GM23338 (cell line): ENCODE measurements around the gene UBE2E2. TPM values are rescaled to one million over a fixed set of nuclear protein-coding genes. Genes with fewer than 3 reads are reported as not detected.

Experiments
- ATAC-seq: fragments of 200-7000 bp; cut with Tn5 transposase; 3 replicates; pipeline ENCODE4 v1.9.1; 2020
- DNase-seq: peaks from one replicate; pipeline ENCODE4 v3.0.0-alpha.2; 2015; ENCODE audit warnings: low spot score
- H2AFZ ChIP-seq: fragments of 200-600 bp; sonication (generic); 2 replicates; pipeline ENCODE4 v1.8.0; 2016; ENCODE audit warnings: antibody characterized with exemption, mild to moderate bottlenecking, moderate library complexity
- H3F3A ChIP-seq: fragments of 200-600 bp; sonication (generic); replicated peaks from 2 replicates; pipeline ENCODE4 v1.8.0; 2017; ENCODE audit warnings: antibody characterized with exemption, mixed run types, low read depth
- H3K27ac ChIP-seq: fragments of 200-600 bp; sonication (generic); 2 replicates; pipeline ENCODE4 v1.6.1; 2016; ENCODE audit warnings: low read depth
- H3K27me3 ChIP-seq: fragments of 200-600 bp; sonication (generic); 2 replicates; pipeline ENCODE4 v1.8.0; 2016; ENCODE audit warnings: mild to moderate bottlenecking, mixed run types, moderate library complexity; ENCODE audit not compliant: insufficient read depth
- H3K36me3 ChIP-seq: fragments of 200-600 bp; sonication (generic); 2 replicates; pipeline ENCODE4 v1.8.0; 2016; ENCODE audit warnings: mild to moderate bottlenecking; ENCODE audit not compliant: insufficient read depth
- H3K4me1 ChIP-seq: fragments of 200-600 bp; sonication (generic); 2 replicates; pipeline ENCODE4 v1.8.0; 2016; ENCODE audit warnings: mild to moderate bottlenecking, moderate library complexity; ENCODE audit not compliant: insufficient read depth
- H3K4me2 ChIP-seq: fragments of 200-600 bp; sonication (generic); 2 replicates; pipeline ENCODE4 v1.7.1; 2017; ENCODE audit warnings: mixed run types
- H3K4me3 ChIP-seq: fragments of 200-600 bp; sonication (generic); 2 replicates; pipeline ENCODE4 v1.6.1; 2016; ENCODE audit warnings: mixed run types
- H3K79me2 ChIP-seq: fragments of 200-600 bp; sonication (generic); replicated peaks from 2 replicates; pipeline ENCODE4 v1.8.0; 2017; ENCODE audit warnings: mild to moderate bottlenecking; ENCODE audit not compliant: insufficient read depth
- H3K9me2 ChIP-seq: fragments of 200-600 bp; sonication (generic); 2 replicates; pipeline ENCODE4 v1.8.0; 2017; ENCODE audit not compliant: insufficient read depth
- H4K20me1 ChIP-seq: fragments of 200-600 bp; sonication (generic); replicated peaks from 2 replicates; pipeline ENCODE4 v1.8.0; 2017; ENCODE audit warnings: mild to moderate bottlenecking; ENCODE audit not compliant: insufficient read depth
- H3K27ac Mint-ChIP-seq: 2 replicates; pipeline ENCODE4 v1.8.0; 2020; ENCODE audit warnings: inconsistent platforms, mild to moderate bottlenecking, moderate library complexity, mixed read lengths
- H3K27me3 Mint-ChIP-seq: 3 replicates; pipeline ENCODE4 v1.8.0; 2022; ENCODE audit warnings: low read depth, mild to moderate bottlenecking, moderate library complexity, mixed read lengths, inconsistent platforms; ENCODE audit not compliant: insufficient read depth, poor library complexity
- H3K36me3 Mint-ChIP-seq: 3 replicates; pipeline ENCODE4 v1.8.0; 2021; ENCODE audit warnings: low read depth, mild to moderate bottlenecking, inconsistent platforms, moderate library complexity, mixed read lengths
- H3K4me1 Mint-ChIP-seq: 3 replicates; pipeline ENCODE4 v1.8.0; 2020; ENCODE audit warnings: mild to moderate bottlenecking, inconsistent platforms, mixed read lengths
- H3K4me3 Mint-ChIP-seq: 3 replicates; pipeline ENCODE4 v1.8.0; 2021; ENCODE audit warnings: moderate library complexity, mild to moderate bottlenecking, inconsistent platforms, mixed read lengths
- H3K9me3 Mint-ChIP-seq: 3 replicates; pipeline ENCODE4 v1.8.0; 2020; ENCODE audit warnings: moderate library complexity, mild to moderate bottlenecking, inconsistent platforms, mixed read lengths
- CREB1 ChIP-seq: fragments of 250-450 bp; sonication (Bioruptor Pico); IDR thresholded peaks from 2 replicates; pipeline ENCODE4 v1.5.0; 2020; ENCODE audit warnings: low read depth, mild to moderate bottlenecking, moderate library complexity
- EZH2 ChIP-seq: fragments of 200-600 bp; sonication (generic); IDR thresholded peaks from one replicate; pipeline ENCODE4 v1.8.0; 2017; ENCODE audit warnings: antibody characterized with exemption, mild to moderate bottlenecking, low read depth; ENCODE audit not compliant: unreplicated experiment
- JUNB ChIP-seq: IDR thresholded peaks from one replicate; pipeline ENCODE4 v1.6.1; 2016; ENCODE audit warnings: antibody characterized with exemption; ENCODE audit not compliant: unreplicated experiment
- POLR2AphosphoS5 ChIP-seq: IDR thresholded peaks from 2 replicates; pipeline ENCODE4 v1.6.1; 2016; ENCODE audit warnings: antibody characterized with exemption, low read depth
- ZNF114 ChIP-seq: fragments of 250-450 bp; sonication (Bioruptor Pico); IDR thresholded peaks from 2 replicates; pipeline ENCODE4 v1.5.0; 2020; ENCODE audit warnings: mild to moderate bottlenecking, moderate library complexity
- polyA plus RNA-seq: library from polyadenylated mRNA; unstranded; fragments of >200 nt; fragmentation: Nextera tagmentation; extraction: Ambion mirVana; gene quantifications from 2 replicates; pipeline ENCODE4 v1.2.1, GENCODE V29; 2016
- total RNA-seq: library from RNA; depleted of rRNA; stranded (reverse); fragments of >200 nt; shearing (Covaris generic); gene quantifications from 2 replicates; pipeline ENCODE4 v1.2.3, GENCODE V29; 2014
- TF ChIP-seq, protein P1 (sequence below): fragments of 250-450 bp; sonication (Bioruptor Pico); IDR thresholded peaks from 2 replicates; pipeline ENCODE4 v1.5.0; 2020; ENCODE audit warnings: mild to moderate bottlenecking, moderate library complexity
- TF ChIP-seq, protein P2 (sequence below): IDR thresholded peaks from one replicate; pipeline ENCODE4 v1.6.1; 2018; ENCODE audit warnings: antibody characterized with exemption; ENCODE audit not compliant: unreplicated experiment
- TF ChIP-seq, protein P3 (sequence below), 2 experiments: fragments of 200-600 bp in 1 of 2; sonication (generic) in 1 of 2; conservative IDR thresholded peaks; 2 replicates each; pipeline versions ENCODE4 v1.5.1 to v1.6.1; 2016 to 2017; ENCODE audit warnings: antibody characterized with exemption in 2 of 2, low read depth in 2 of 2, mild to moderate bottlenecking in 2 of 2, moderate library complexity in 1 of 2

The UBE2E2 gene
- total and polyA plus RNA-seq, 2 experiments from 2014 or later: 86.9 to 169 TPM

DNA sequence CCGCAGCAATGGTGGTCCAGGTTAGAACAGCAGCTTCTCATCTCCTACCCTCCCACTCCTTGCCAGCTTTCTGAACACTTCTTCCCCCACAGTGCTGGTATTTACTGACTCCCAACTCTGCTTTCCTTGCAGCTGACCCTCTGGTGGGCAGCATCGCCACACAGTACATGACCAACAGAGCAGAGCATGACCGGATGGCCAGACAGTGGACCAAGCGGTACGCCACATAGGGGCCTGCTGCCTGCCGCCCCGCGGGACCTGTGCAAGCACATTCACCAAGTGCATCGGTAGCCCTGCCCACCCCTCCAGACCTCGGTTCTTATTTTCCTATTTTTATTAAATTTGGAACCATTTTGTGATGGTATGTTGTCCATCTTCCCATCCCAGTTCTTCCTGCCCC is 386.5 kb downstream of the UBE2E2 start:
- no peak overlapping the region for H3K4me3 Mint-ChIP-seq
- no peak for DNase-seq
- H3K9me3 Mint-ChIP-seq: no peaks in the 10 kb centered on the region
- Histone ChIP-seq H3K4me2 (no peak overlapping the region), H3K27me3 (no peaks in the 10 kb centered on the region), H4K20me1 (no peaks in the 10 kb centered on the region), H3K36me3 (no peaks in the 10 kb centered on the region), H2AFZ (no peak overlapping the region), H3F3A (no peaks in the 10 kb centered on the region), H3K27ac (no peak overlapping the region), H3K9me2 (peaks cover 7% of the 10 kb centered on the region; the same call in 1 of the 2 replicates), H3K4me3 (no peak overlapping the region), H3K4me1 (0 out of 2 replicates have a peak, but pooled peaks cover 5% of the 10 kb centered on the region), H3K79me2 (no peaks in the 10 kb centered on the region)
- peaks cover 3% of the 10 kb centered on the region; the same call in 2 of the 3 replicates for H3K4me1 Mint-ChIP-seq
- ATAC-seq: peak; percentile 39; the same call in 2 of the 3 replicates
- no peak overlapping the region for H3K27ac Mint-ChIP-seq
- no peaks in the 10 kb centered on the region for H3K27me3 Mint-ChIP-seq
- H3K36me3 Mint-ChIP-seq: no peaks in the 10 kb centered on the region
- TF ChIP-seq, protein P1, sequence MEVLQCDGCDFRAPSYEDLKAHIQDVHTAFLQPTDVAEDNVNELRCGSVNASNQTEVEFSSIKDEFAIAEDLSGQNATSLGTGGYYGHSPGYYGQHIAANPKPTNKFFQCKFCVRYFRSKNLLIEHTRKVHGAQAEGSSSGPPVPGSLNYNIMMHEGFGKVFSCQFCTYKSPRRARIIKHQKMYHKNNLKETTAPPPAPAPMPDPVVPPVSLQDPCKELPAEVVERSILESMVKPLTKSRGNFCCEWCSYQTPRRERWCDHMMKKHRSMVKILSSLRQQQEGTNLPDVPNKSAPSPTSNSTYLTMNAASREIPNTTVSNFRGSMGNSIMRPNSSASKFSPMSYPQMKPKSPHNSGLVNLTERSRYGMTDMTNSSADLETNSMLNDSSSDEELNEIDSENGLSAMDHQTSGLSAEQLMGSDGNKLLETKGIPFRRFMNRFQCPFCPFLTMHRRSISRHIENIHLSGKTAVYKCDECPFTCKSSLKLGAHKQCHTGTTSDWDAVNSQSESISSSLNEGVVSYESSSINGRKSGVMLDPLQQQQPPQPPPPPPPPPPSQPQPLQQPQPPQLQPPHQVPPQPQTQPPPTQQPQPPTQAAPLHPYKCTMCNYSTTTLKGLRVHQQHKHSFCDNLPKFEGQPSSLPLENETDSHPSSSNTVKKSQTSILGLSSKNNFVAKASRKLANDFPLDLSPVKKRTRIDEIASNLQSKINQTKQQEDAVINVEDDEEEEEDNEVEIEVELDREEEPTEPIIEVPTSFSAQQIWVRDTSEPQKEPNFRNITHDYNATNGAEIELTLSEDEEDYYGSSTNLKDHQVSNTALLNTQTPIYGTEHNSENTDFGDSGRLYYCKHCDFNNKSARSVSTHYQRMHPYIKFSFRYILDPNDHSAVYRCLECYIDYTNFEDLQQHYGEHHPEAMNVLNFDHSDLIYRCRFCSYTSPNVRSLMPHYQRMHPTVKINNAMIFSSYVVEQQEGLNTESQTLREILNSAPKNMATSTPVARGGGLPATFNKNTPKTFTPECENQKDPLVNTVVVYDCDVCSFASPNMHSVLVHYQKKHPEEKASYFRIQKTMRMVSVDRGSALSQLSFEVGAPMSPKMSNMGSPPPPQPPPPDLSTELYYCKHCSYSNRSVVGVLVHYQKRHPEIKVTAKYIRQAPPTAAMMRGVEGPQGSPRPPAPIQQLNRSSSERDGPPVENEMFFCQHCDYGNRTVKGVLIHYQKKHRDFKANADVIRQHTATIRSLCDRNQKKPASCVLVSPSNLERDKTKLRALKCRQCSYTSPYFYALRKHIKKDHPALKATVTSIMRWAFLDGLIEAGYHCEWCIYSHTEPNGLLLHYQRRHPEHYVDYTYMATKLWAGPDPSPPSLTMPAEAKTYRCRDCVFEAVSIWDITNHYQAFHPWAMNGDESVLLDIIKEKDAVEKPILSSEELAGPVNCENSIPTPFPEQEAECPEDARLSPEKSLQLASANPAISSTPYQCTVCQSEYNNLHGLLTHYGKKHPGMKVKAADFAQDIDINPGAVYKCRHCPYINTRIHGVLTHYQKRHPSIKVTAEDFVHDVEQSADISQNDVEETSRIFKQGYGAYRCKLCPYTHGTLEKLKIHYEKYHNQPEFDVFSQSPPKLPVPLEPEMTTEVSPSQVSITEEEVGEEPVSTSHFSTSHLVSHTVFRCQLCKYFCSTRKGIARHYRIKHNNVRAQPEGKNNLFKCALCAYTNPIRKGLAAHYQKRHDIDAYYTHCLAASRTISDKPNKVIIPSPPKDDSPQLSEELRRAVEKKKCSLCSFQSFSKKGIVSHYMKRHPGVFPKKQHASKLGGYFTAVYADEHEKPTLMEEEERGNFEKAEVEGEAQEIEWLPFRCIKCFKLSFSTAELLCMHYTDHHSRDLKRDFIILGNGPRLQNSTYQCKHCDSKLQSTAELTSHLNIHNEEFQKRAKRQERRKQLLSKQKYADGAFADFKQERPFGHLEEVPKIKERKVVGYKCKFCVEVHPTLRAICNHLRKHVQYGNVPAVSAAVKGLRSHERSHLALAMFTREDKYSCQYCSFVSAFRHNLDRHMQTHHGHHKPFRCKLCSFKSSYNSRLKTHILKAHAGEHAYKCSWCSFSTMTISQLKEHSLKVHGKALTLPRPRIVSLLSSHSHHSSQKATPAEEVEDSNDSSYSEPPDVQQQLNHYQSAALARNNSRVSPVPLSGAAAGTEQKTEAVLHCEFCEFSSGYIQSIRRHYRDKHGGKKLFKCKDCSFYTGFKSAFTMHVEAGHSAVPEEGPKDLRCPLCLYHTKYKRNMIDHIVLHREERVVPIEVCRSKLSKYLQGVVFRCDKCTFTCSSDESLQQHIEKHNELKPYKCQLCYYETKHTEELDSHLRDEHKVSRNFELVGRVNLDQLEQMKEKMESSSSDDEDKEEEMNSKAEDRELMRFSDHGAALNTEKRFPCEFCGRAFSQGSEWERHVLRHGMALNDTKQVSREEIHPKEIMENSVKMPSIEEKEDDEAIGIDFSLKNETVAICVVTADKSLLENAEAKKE (CRISPR knock-in tag): no peak
- TF ChIP-seq ZNF114 (CRISPR knock-in tag): no peak

DNA sequence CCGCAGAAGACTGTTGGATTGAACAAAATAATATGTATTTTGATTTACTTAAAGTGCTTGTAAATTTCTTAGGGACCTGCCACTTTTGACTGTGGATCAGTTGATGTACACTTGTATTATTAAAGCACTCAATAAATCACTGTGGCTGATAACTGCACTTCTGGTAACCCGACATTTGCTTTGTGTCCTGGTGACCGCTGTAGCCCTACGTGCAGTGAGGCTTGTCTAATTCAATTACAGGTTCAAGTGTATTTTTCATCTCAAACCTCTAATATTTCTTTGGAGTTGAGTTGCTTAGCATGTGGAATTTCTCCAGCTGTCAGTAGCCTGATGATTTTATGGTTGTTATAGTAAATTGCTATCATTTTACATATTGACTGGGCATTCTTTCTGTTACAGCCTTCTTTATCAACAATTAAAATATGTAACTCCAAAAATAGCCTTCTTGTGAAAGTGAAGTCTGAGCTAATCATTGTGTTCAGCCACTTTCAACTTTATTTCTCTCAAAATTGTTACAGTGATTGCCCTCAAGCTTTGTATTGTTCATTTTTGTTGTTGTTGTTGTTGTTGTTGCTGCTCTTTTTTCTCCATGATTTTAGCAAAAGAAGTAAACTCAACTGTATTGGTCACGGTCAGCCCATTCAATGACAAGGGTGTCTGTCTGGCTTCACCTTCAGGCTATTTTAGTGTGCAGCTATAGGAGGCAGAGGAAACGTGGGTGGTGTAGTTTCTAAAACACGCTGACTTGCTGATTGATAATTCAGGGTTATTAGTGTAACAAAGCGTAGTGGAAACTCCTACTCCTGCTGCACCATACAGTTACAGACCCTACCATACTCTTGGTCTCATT is 387.5 kb downstream of the UBE2E2 start:
- Histone ChIP-seq H3K9me2 (peaks cover 7% of the 10 kb centered on the region; the same call in 1 of the 2 replicates), H3K4me1 (0 out of 2 replicates have a peak, but pooled peaks cover 5% of the 10 kb centered on the region), H3F3A (no peaks in the 10 kb centered on the region), H2AFZ (no peak overlapping the region), H3K27ac (no peak overlapping the region), H3K79me2 (no peaks in the 10 kb centered on the region), H3K27me3 (no peaks in the 10 kb centered on the region), H4K20me1 (no peaks in the 10 kb centered on the region), H3K36me3 (no peaks in the 10 kb centered on the region), H3K4me2 (no peak overlapping the region), H3K4me3 (no peak overlapping the region)
- Mint-ChIP-seq H3K9me3 (no peaks in the 10 kb centered on the region), H3K27me3 (no peaks in the 10 kb centered on the region), H3K4me3 (no peak overlapping the region), H3K4me1 (peaks cover 3% of the 10 kb centered on the region; the same call in 2 of the 3 replicates), H3K36me3 (no peaks in the 10 kb centered on the region; the same call in 2 of the 3 replicates), H3K27ac (no peak overlapping the region)
- no peak for DNase-seq
- no peak for ATAC-seq
- TF ChIP-seq EZH2 (no peak), CREB1 (CRISPR knock-in tag) (no peak), POLR2AphosphoS5 (no peak), JUNB (no peak)
- TF ChIP-seq, protein P2, sequence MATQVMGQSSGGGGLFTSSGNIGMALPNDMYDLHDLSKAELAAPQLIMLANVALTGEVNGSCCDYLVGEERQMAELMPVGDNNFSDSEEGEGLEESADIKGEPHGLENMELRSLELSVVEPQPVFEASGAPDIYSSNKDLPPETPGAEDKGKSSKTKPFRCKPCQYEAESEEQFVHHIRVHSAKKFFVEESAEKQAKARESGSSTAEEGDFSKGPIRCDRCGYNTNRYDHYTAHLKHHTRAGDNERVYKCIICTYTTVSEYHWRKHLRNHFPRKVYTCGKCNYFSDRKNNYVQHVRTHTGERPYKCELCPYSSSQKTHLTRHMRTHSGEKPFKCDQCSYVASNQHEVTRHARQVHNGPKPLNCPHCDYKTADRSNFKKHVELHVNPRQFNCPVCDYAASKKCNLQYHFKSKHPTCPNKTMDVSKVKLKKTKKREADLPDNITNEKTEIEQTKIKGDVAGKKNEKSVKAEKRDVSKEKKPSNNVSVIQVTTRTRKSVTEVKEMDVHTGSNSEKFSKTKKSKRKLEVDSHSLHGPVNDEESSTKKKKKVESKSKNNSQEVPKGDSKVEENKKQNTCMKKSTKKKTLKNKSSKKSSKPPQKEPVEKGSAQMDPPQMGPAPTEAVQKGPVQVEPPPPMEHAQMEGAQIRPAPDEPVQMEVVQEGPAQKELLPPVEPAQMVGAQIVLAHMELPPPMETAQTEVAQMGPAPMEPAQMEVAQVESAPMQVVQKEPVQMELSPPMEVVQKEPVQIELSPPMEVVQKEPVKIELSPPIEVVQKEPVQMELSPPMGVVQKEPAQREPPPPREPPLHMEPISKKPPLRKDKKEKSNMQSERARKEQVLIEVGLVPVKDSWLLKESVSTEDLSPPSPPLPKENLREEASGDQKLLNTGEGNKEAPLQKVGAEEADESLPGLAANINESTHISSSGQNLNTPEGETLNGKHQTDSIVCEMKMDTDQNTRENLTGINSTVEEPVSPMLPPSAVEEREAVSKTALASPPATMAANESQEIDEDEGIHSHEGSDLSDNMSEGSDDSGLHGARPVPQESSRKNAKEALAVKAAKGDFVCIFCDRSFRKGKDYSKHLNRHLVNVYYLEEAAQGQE: no peak
- TF ChIP-seq, protein P3, sequence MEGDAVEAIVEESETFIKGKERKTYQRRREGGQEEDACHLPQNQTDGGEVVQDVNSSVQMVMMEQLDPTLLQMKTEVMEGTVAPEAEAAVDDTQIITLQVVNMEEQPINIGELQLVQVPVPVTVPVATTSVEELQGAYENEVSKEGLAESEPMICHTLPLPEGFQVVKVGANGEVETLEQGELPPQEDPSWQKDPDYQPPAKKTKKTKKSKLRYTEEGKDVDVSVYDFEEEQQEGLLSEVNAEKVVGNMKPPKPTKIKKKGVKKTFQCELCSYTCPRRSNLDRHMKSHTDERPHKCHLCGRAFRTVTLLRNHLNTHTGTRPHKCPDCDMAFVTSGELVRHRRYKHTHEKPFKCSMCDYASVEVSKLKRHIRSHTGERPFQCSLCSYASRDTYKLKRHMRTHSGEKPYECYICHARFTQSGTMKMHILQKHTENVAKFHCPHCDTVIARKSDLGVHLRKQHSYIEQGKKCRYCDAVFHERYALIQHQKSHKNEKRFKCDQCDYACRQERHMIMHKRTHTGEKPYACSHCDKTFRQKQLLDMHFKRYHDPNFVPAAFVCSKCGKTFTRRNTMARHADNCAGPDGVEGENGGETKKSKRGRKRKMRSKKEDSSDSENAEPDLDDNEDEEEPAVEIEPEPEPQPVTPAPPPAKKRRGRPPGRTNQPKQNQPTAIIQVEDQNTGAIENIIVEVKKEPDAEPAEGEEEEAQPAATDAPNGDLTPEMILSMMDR (conservative IDR thresholded peaks at IDR 0.05; ENCODE audit: low read depth in 2 of 2): no peak
